Osteoblast (primary cell): ENCODE results near the gene DROSHA. TPM values are rescaled to one million over a fixed set of nuclear protein-coding genes. Genes with fewer than 3 reads are reported as not detected.
"Not testable (repeated sequence)": the region's sequence is repeated elsewhere in the genome, so short reads cannot be mapped to it uniquely, and the experiment has no call there.

Experiments
- DNase-seq: peaks from one replicate; pipeline ENCODE4 v3.0.0; 2011; ENCODE audit warnings: low spot score, mixed read lengths; ENCODE audit not compliant: insufficient read length; ENCODE audit errors: missing footprints
- H2AFZ ChIP-seq: 2 replicates; pipeline ENCODE4 v1.6.0; 2011; ENCODE audit warnings: mild to moderate bottlenecking, low read length
- H3K27ac ChIP-seq: 2 replicates; pipeline ENCODE4 v1.5.1; 2011; ENCODE audit warnings: mild to moderate bottlenecking, low read depth, low read length, moderate library complexity
- H3K27me3 ChIP-seq: 2 replicates; pipeline ENCODE4 v1.6.0; 2012; ENCODE audit warnings: mild to moderate bottlenecking, control low read depth, inconsistent platforms, low read length, moderate library complexity; ENCODE audit not compliant: insufficient read depth
- H3K36me3 ChIP-seq: 2 replicates; pipeline ENCODE4 v1.5.1; 2011; ENCODE audit warnings: mild to moderate bottlenecking, low read length, control low read depth, moderate library complexity; ENCODE audit not compliant: insufficient read depth
- H3K4me1 ChIP-seq: 2 replicates; pipeline ENCODE4 v1.5.1; 2011; ENCODE audit warnings: mild to moderate bottlenecking, low read length, control low read depth, moderate library complexity; ENCODE audit not compliant: insufficient read depth
- H3K4me2 ChIP-seq: 2 replicates; pipeline ENCODE4 v1.6.0; 2011; ENCODE audit warnings: mild to moderate bottlenecking, low read length; ENCODE audit not compliant: insufficient read depth
- H3K4me3 ChIP-seq: fragments of 200-600 bp; sonication (generic); 3 replicates; pipeline ENCODE4 v1.5.1; 2012; ENCODE audit warnings: mild to moderate bottlenecking, low read length, inconsistent platforms; ENCODE audit not compliant: insufficient read depth
- H3K79me2 ChIP-seq: 2 replicates; pipeline ENCODE4 v1.6.0; 2012; ENCODE audit warnings: mild to moderate bottlenecking, low read length, control low read depth, inconsistent platforms; ENCODE audit not compliant: insufficient read depth
- H3K9me3 ChIP-seq: 2 replicates; pipeline ENCODE4 v1.5.1; 2011; ENCODE audit warnings: low read depth, low read length, control low read depth
- H4K20me1 ChIP-seq: 2 replicates; pipeline ENCODE4 v1.6.0; 2012; ENCODE audit warnings: mild to moderate bottlenecking, low read length, control low read depth; ENCODE audit not compliant: insufficient read depth
- CTCF ChIP-seq: IDR thresholded peaks from 2 replicates; pipeline ENCODE4 v1.5.1; 2011; ENCODE audit warnings: mild to moderate bottlenecking, low read depth, low read length, moderate library complexity; ENCODE audit errors: extremely low read depth
- total RNA-seq: library from RNA; depleted of rRNA; stranded (reverse); fragments of >200 nt; gene quantifications from 2 replicates; pipeline ENCODE4 v1.2.3, GENCODE V29; 2012

Gene DROSHA
- total RNA-seq, 1 donor, result 32.9 TPM

GRCh38 chr5:31362931-31363568, 168.8 kb downstream of the DROSHA start:
- Histone ChIP-seq H3K4me2 (peak overlapping the region; percentile 21), H3K27ac (peak overlapping the region; percentile 95), H3K27me3 (no peaks in the 10 kb centered on the region), H2AFZ (no peak overlapping the region), H3K9me3 (no peaks in the 10 kb centered on the region), H3K36me3 (no peaks in the 10 kb centered on the region), H4K20me1 (no peaks in the 10 kb centered on the region), H3K4me3 (no peak overlapping the region), H3K4me1 (peaks cover 70% of the 10 kb centered on the region), H3K79me2 (no peaks in the 10 kb centered on the region)
- no peak for DNase-seq
- TF ChIP-seq CTCF, result no peak

- Histone ChIP-seq H3K4me1 (peaks cover 69% of the 10 kb centered on the region), H3K36me3 (no peaks in the 10 kb centered on the region), H2AFZ (no peak overlapping the region), H3K9me3 (no peaks in the 10 kb centered on the region), H3K4me2 (peak overlapping the region; percentile 21), H3K79me2 (no peaks in the 10 kb centered on the region), H3K4me3 (no peak overlapping the region), H4K20me1 (no peaks in the 10 kb centered on the region), H3K27me3 (no peaks in the 10 kb centered on the region), H3K27ac (peak overlapping the region; percentile 95)
- no peak for TF ChIP-seq CTCF
- DNase-seq, result no peak
These were observed 169.4 kb downstream of the DROSHA start for GRCh38 chr5:31362529-31362900.

GRCh38 chr5:31361704-31362528, 170.0 kb downstream of the DROSHA start:
- H3K4me3 ChIP-seq, H3K36me3 ChIP-seq, H4K20me1 ChIP-seq, DNase-seq, H3K79me2 ChIP-seq, H3K9me3 ChIP-seq, H3K27me3 ChIP-seq: not testable (repeated sequence)
- Histone ChIP-seq H2AFZ (peak overlapping the region; percentile 25), H3K4me1 (peaks cover 64% of the 10 kb centered on the region), H3K27ac (peak overlapping the region; percentile 95), H3K4me2 (peak overlapping the region; percentile 23)

GRCh38 chr5:31361234-31361633, 170.7 kb downstream of the DROSHA start:
- Histone ChIP-seq H2AFZ (peak overlapping the region; percentile 25), H4K20me1 (no peaks in the 10 kb centered on the region), H3K27ac (peak overlapping the region; percentile 95), H3K4me2 (peak overlapping the region; percentile 23), H3K4me3 (no peak overlapping the region), H3K27me3 (no peaks in the 10 kb centered on the region), H3K36me3 (no peaks in the 10 kb centered on the region), H3K9me3 (no peaks in the 10 kb centered on the region), H3K79me2 (no peaks in the 10 kb centered on the region), H3K4me1 (peaks cover 57% of the 10 kb centered on the region)
- TF ChIP-seq CTCF, result no peak
- no peak for DNase-seq
